DMS153 treated with DMSO at 0.1 percent for 48 hours (cell line): ENCODE data around the gene CCDC7.
"Not testable (repeated sequence)": the region's sequence is repeated elsewhere in the genome, so short reads cannot be mapped to it uniquely, and the experiment has no call there.

Experiments used
- DNase-seq: peaks from one replicate; lab custom pipeline; 2025; ENCODE audit not compliant: unreplicated experiment; lab: John Stamatoyannopoulos, UW

The CCDC7 gene

GRCh38 chr10:32445740-32446535, at the start of gene CCDC7:
TSS of gene CCDC7 (plus strand) at chr10:32446140. CDS start at chr10:32451643, 5,503 bp downstream.
- DNase-seq = peak; percentile 53

- DNase-seq = not testable (repeated sequence)
Observed at GRCh38 chr10:32397163-32397562, 48.8 kb upstream of the CCDC7 start.

GRCh38 chr10:32399720-32400119, 46.2 kb upstream of the CCDC7 start:
- DNase-seq = not testable (repeated sequence)

GRCh38 chr10:32400961-32401360, 45.0 kb upstream of the CCDC7 start:
- no peak for DNase-seq

GRCh38 chr10:32402499-32402898, 43.4 kb upstream of the CCDC7 start:
- no peak for DNase-seq

- no peak for DNase-seq
Observed at GRCh38 chr10:32403091-32403490, 42.8 kb upstream of the CCDC7 start.

GRCh38 chr10:32408690-32409089, 37.2 kb upstream of the CCDC7 start:
- no peak for DNase-seq

- DNase-seq = no peak
Observed at GRCh38 chr10:32409741-32410140, 36.2 kb upstream of the CCDC7 start.

GRCh38 chr10:32410569-32410968, 35.4 kb upstream of the CCDC7 start:
- no peak for DNase-seq

GRCh38 chr10:32411797-32412498, 34.0 kb upstream of the CCDC7 start:
- DNase-seq = no peak

- DNase-seq = no peak
Observed at GRCh38 chr10:32412499-32412853, 33.5 kb upstream of the CCDC7 start.

- no peak for DNase-seq
Observed at GRCh38 chr10:32413513-32413912, 32.4 kb upstream of the CCDC7 start.

- DNase-seq = no peak
Observed at GRCh38 chr10:32415361-32415760, 30.6 kb upstream of the CCDC7 start.

GRCh38 chr10:32417911-32418547, 27.9 kb upstream of the CCDC7 start:
- no peak for DNase-seq

- DNase-seq = no peak
Observed at GRCh38 chr10:32418572-32418971, 27.4 kb upstream of the CCDC7 start.

- DNase-seq = no peak
Observed at GRCh38 chr10:32419615-32420014, 26.3 kb upstream of the CCDC7 start.

GRCh38 chr10:32426186-32426585, 19.8 kb upstream of the CCDC7 start:
- no peak for DNase-seq

- no peak for DNase-seq
Observed at GRCh38 chr10:32433542-32433941, 12.4 kb upstream of the CCDC7 start.

- DNase-seq = no peak
Observed at GRCh38 chr10:32436215-32436614, 9.7 kb upstream of the CCDC7 start.

- no peak for DNase-seq
Observed at GRCh38 chr10:32437334-32437733, 8.6 kb upstream of the CCDC7 start.

GRCh38 chr10:32445036-32445435, 904 bp upstream of the CCDC7 start:
- no peak for DNase-seq
